Osteocyte (in vitro differentiated cells): Measurements from ENCODE around the gene ARHGEF11. TPM values are rescaled to one million over a fixed set of nuclear protein-coding genes. Genes with fewer than 3 reads are reported as not detected.

Experiments used
- DNase-seq: peaks from one replicate; pipeline ENCODE4 v3.0.0; 2021; ENCODE audit warnings: mixed read lengths; ENCODE audit not compliant: unreplicated experiment; ENCODE audit errors: extremely low spot score
- H3K27ac Mint-ChIP-seq: one replicate; pipeline ENCODE4 v1.8.0; 2021; ENCODE audit warnings: mild to moderate bottlenecking, mixed read lengths; ENCODE audit not compliant: unreplicated experiment
- H3K27me3 Mint-ChIP-seq: one replicate; pipeline ENCODE4 v1.8.0; 2021; ENCODE audit warnings: mixed read lengths; ENCODE audit not compliant: unreplicated experiment
- H3K36me3 Mint-ChIP-seq: one replicate; pipeline ENCODE4 v1.8.0; 2021; ENCODE audit warnings: mixed read lengths; ENCODE audit not compliant: unreplicated experiment
- H3K4me1 Mint-ChIP-seq: one replicate; pipeline ENCODE4 v1.8.0; 2021; ENCODE audit warnings: mixed read lengths; ENCODE audit not compliant: unreplicated experiment
- H3K4me3 Mint-ChIP-seq: one replicate; pipeline ENCODE4 v1.8.0; 2021; ENCODE audit warnings: mild to moderate bottlenecking, moderate library complexity, mixed read lengths; ENCODE audit not compliant: unreplicated experiment
- H3K9me3 Mint-ChIP-seq: one replicate; pipeline ENCODE4 v1.8.0; 2021; ENCODE audit warnings: mixed read lengths; ENCODE audit not compliant: unreplicated experiment
- total RNA-seq: library from RNA; stranded (reverse); gene quantifications from 2 replicates; pipeline ENCODE4 v1.2.1, GENCODE V29; 2021
- TF ChIP-seq, protein P1 (sequence below): fragments of 200-600 bp; sonication (generic); IDR thresholded peaks from 2 replicates; pipeline ENCODE4 v1.5.0; 2021; ENCODE audit warnings: antibody characterized with exemption, mild to moderate bottlenecking, moderate library complexity

The ARHGEF11 gene
- total RNA-seq, 1 donor from 2014 or later = 42.2 TPM

DNA sequence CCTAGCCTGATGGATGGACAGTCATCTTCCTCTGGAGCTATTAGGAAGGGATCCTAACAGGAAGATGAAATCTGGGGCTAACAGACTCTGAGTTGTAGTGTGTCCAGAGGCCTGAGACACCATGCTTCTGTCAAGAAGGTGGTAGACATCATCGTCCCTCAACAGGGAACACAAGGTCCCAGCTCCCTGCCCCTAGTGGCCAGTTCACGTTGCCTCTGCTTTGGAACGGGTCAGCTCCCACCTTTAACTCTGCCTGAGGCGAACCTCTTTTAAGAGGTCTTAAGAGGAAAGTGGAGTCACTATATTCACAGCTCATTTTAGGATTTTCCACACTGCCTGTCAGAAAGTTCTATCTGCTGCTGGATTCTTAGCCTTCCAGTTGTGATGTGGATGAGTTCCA is 96.8 kb downstream of the ARHGEF11 start:
- no peak for DNase-seq
- H3K27ac Mint-ChIP-seq = no peak overlapping the region

GRCh38 chr1:156947818-156948525 is 97.6 kb downstream of the ARHGEF11 start:
- Mint-ChIP-seq H3K4me1 (no peaks in the 10 kb centered on the region), H3K27ac (no peak overlapping the region), H3K9me3 (no peaks in the 10 kb centered on the region), H3K36me3 (peaks cover 65% of the 10 kb centered on the region), H3K27me3 (no peaks in the 10 kb centered on the region), H3K4me3 (no peak overlapping the region)
- DNase-seq = no peak
- TF ChIP-seq, protein P1, sequence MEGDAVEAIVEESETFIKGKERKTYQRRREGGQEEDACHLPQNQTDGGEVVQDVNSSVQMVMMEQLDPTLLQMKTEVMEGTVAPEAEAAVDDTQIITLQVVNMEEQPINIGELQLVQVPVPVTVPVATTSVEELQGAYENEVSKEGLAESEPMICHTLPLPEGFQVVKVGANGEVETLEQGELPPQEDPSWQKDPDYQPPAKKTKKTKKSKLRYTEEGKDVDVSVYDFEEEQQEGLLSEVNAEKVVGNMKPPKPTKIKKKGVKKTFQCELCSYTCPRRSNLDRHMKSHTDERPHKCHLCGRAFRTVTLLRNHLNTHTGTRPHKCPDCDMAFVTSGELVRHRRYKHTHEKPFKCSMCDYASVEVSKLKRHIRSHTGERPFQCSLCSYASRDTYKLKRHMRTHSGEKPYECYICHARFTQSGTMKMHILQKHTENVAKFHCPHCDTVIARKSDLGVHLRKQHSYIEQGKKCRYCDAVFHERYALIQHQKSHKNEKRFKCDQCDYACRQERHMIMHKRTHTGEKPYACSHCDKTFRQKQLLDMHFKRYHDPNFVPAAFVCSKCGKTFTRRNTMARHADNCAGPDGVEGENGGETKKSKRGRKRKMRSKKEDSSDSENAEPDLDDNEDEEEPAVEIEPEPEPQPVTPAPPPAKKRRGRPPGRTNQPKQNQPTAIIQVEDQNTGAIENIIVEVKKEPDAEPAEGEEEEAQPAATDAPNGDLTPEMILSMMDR = no peak

More for the DNA sequence above, 96.8 kb downstream of the ARHGEF11 start:
- no peaks in the 10 kb centered on the region for H3K4me1 Mint-ChIP-seq
- H3K36me3 Mint-ChIP-seq = peaks cover 60% of the 10 kb centered on the region
- no peaks in the 10 kb centered on the region for H3K27me3 Mint-ChIP-seq
- H3K9me3 Mint-ChIP-seq = no peaks in the 10 kb centered on the region
- H3K4me3 Mint-ChIP-seq = no peak overlapping the region
- TF ChIP-seq, protein P1 = no peak

DNA sequence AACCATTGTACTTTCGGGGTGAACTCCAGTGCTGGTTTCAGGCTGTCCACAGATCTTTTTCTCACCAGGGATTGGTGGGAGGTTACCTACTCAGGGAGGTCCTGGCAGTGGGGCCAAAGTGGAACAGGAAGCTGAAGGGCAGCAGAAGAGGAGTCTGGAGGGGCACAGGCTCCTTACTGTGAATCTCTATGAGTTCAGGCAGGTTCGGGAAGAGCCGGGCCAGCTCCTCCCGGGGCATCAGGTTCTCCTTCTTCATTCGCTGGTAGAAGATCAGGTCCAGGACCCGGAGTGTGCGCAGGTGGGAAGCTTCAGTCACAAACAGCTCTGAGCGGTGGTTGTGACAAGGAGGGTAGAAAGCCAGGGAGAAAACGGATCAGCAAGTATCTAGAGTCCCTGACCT is 98.4 kb downstream of the ARHGEF11 start:
- no peaks in the 10 kb centered on the region for H3K9me3 Mint-ChIP-seq

GRCh38 chr1:156945881-156946661 is 99.5 kb downstream of the ARHGEF11 start:
- Mint-ChIP-seq H3K4me3 (no peak overlapping the region), H3K27me3 (no peaks in the 10 kb centered on the region), H3K4me1 (no peaks in the 10 kb centered on the region), H3K9me3 (no peaks in the 10 kb centered on the region), H3K36me3 (peaks cover 59% of the 10 kb centered on the region), H3K27ac (no peak overlapping the region)
- TF ChIP-seq, protein P1 = no peak
- DNase-seq = no peak

More for the DNA sequence above, 98.4 kb downstream of the ARHGEF11 start:
- no peak overlapping the region for H3K27ac Mint-ChIP-seq
- no peaks in the 10 kb centered on the region for H3K4me1 Mint-ChIP-seq
- H3K36me3 Mint-ChIP-seq = peaks cover 65% of the 10 kb centered on the region
- TF ChIP-seq, protein P1 = no peak
- H3K27me3 Mint-ChIP-seq = no peaks in the 10 kb centered on the region
- H3K4me3 Mint-ChIP-seq = no peak overlapping the region
- DNase-seq = no peak

GRCh38 chr1:156944848-156945247 is 100.7 kb downstream of the ARHGEF11 start:
- TF ChIP-seq, protein P1 = no peak
- Mint-ChIP-seq H3K27ac (no peak overlapping the region), H3K27me3 (no peaks in the 10 kb centered on the region), H3K9me3 (no peaks in the 10 kb centered on the region), H3K4me1 (no peaks in the 10 kb centered on the region), H3K36me3 (peaks cover 61% of the 10 kb centered on the region), H3K4me3 (no peak overlapping the region)
- no peak for DNase-seq
